PC-9 (cell line): ENCODE results near the gene EDA. TPM values are rescaled to one million over a fixed set of nuclear protein-coding genes. Genes with fewer than 3 reads are reported as not detected.
"Not testable (repeated sequence)": the region's sequence is repeated elsewhere in the genome, so short reads cannot be mapped to it uniquely, and the experiment has no call there.

ENCODE experiments used
- BruUV-seq: library from RNA; stranded (reverse); fragments of 400-500 nt; replicated peaks from 2 replicates; lab custom pipeline; 2021; lab: Mats Ljungman, UMichigan
- CTCF ChIA-PET: fragments of 300-600 bp; sonication (Branson Sonifier 250); formaldehyde crosslinking; loops from one replicate; lab custom pipeline; 2022; ENCODE audit warnings: antibody characterized with exemption; lab: Charles Lee
- POLR2A ChIA-PET: fragments of 300-600 bp; sonication (Branson Sonifier 250); formaldehyde crosslinking; loops from one replicate; lab custom pipeline; 2022; ENCODE audit warnings: antibody characterized with exemption; ENCODE audit not compliant: unreplicated experiment; lab: Charles Lee
- DNase-seq, 2 experiments: peaks; one replicate each; pipeline versions ENCODE4 v3.0.0 to v3.0.0-alpha.2; 2015 to 2022; ENCODE audit warnings: mixed read lengths in 1 of 2
- H2AFZ ChIP-seq: fragments of 200-600 bp; sonication (generic); 2 replicates; pipeline ENCODE4 v1.8.1; 2017; ENCODE audit warnings: antibody characterized with exemption
- H3F3A ChIP-seq: fragments of 200-600 bp; sonication (generic); 2 replicates; pipeline ENCODE4 v1.8.1; 2017; ENCODE audit warnings: antibody characterized with exemption, mild to moderate bottlenecking, low read depth; ENCODE audit not compliant: insufficient read depth
- H3K27ac ChIP-seq: fragments of 200-600 bp; sonication (generic); 2 replicates; pipeline ENCODE4 v1.6.1; 2016; ENCODE audit warnings: mixed run types
- H3K27me3 ChIP-seq: fragments of 200-600 bp; sonication (generic); 2 replicates; pipeline ENCODE4 v1.6.1; 2016; ENCODE audit warnings: low read depth, mixed run types; ENCODE audit not compliant: insufficient read depth
- H3K36me3 ChIP-seq: fragments of 200-600 bp; sonication (generic); 2 replicates; pipeline ENCODE4 v1.6.1; 2016; ENCODE audit warnings: low read depth, mixed run types
- H3K4me1 ChIP-seq: fragments of 200-600 bp; sonication (generic); replicated peaks from 2 replicates; pipeline ENCODE4 v1.6.1; 2016; ENCODE audit warnings: mixed run types; ENCODE audit not compliant: insufficient read depth
- H3K4me2 ChIP-seq: fragments of 200-600 bp; sonication (generic); 2 replicates; pipeline ENCODE4 v1.6.1; 2017; ENCODE audit warnings: mixed run types
- H3K4me3 ChIP-seq: fragments of 200-600 bp; sonication (generic); 2 replicates; pipeline ENCODE4 v1.6.1; 2016; ENCODE audit warnings: mixed run types
- H3K79me2 ChIP-seq: fragments of 200-600 bp; sonication (generic); 2 replicates; pipeline ENCODE4 v1.6.1; 2017; ENCODE audit warnings: low read depth, mixed run types
- H3K9me2 ChIP-seq: fragments of 200-600 bp; sonication (generic); 2 replicates; pipeline ENCODE4 v1.8.1; 2017; ENCODE audit warnings: mild to moderate bottlenecking; ENCODE audit not compliant: insufficient read depth
- H3K9me3 ChIP-seq: fragments of 200-600 bp; sonication (generic); 2 replicates; pipeline ENCODE4 v1.8.1; 2016; ENCODE audit warnings: low read depth; ENCODE audit not compliant: insufficient read depth
- H4K20me1 ChIP-seq: fragments of 200-600 bp; sonication (generic); 2 replicates; pipeline ENCODE4 v1.8.1; 2017; ENCODE audit not compliant: insufficient read depth
- CTCF ChIP-seq: fragments of 200-600 bp; sonication (generic); conservative IDR thresholded peaks from 2 replicates; pipeline ENCODE4 v1.6.1; 2017; ENCODE audit warnings: mixed run types, antibody characterized with exemption, mild to moderate bottlenecking, moderate library complexity
- EZH2 ChIP-seq: fragments of 200-600 bp; sonication (generic); IDR thresholded peaks from 2 replicates; pipeline ENCODE4 v1.8.0; 2017; ENCODE audit warnings: antibody characterized with exemption, low read depth
- intact Hi-C: fragments of 100-400 bp; cut with micrococcal nuclease; formaldehyde crosslinking; loops from one replicate; pipeline ENCODE4 v1.10.0; 2022; ENCODE audit not compliant: unreplicated experiment
- total RNA-seq: library from RNA; stranded (reverse); gene quantifications from 2 replicates; pipeline ENCODE4 v1.2.3, GENCODE V29; 2021

Gene EDA
- total RNA-seq, 1 experiment from 2014 or later, result not detected

DNA sequence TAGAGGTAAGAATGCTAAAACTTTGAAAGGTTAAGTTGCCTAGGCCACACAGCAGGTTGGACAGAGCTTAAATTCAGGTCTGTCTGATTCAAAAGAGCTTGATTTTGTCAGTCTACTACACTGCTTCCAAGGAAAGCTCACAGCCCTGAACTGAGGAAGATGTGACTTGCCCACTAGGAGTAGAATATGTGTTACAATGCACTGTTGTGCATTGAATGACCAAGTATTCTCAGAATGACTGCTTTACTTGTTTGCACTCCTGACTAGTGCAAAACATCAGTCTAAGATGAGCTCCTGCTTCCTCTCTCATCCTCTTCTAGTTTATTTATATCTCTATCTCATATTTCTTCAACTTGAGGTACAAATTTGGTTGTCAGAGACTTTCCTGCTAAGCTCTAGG lies 377.6 kb downstream of the EDA start:
- Histone ChIP-seq H3K9me2 (no peaks in the 10 kb centered on the region), H4K20me1 (no peaks in the 10 kb centered on the region), H2AFZ (no peak overlapping the region), H3K27me3 (no peaks in the 10 kb centered on the region), H3K4me3 (no peak overlapping the region), H3K79me2 (no peaks in the 10 kb centered on the region), H3K36me3 (no peaks in the 10 kb centered on the region), H3K9me3 (no peaks in the 10 kb centered on the region), H3K27ac (no peak overlapping the region), H3F3A (no peaks in the 10 kb centered on the region), H3K4me2 (no peak overlapping the region), H3K4me1 (no peaks in the 10 kb centered on the region)
- intact Hi-C loops, result no loop called here
- no peak for TF ChIP-seq CTCF
- TF ChIP-seq EZH2, result no peak
- POLR2A ChIA-PET, result no interaction called here
- CTCF ChIA-PET, result no interaction called here
- no peak for DNase-seq
- no TSS peak for BruUV-seq

DNA sequence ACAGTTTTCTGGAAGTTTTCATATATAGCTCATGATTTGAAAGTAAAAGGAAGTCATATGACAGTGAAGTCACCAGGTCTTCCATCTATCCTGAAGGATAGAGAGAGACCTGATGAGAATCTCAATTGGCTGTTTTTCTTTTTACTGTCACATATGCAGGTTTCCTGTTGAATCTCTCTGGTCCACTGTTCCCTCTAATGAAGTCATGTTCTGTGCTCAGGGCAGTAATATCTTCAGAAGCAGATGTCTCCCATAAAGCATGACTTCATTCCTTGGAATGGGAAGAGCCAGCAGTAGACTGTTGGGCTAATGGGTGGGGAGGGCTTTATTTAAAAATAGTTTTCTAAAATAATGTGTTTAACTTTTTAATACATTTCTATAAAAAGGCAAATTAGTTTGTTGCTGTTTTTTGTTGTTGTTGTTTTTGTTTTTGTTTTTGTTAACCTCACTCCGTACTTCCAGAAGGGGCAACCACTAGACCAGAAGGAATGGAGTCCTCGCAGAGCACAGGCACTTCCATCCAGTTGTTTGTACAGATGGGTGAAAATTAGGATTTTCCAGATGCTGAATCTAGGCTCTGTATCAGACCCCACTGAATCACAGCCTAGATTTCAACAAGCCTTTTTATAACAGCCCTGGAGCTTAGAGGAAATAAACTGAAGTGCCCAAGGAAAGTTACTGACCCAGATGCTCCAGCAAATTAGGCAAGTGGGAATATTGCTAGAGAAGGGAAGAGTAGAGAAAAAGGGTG lies 379.6 kb downstream of the EDA start:
- H2AFZ ChIP-seq, result no peak overlapping the region
- no peaks in the 10 kb centered on the region for H3K27me3 ChIP-seq
- TF ChIP-seq CTCF (no peak), EZH2 (no peak)
- no peaks in the 10 kb centered on the region for H3K4me1 ChIP-seq
- H3K9me2 ChIP-seq, result no peaks in the 10 kb centered on the region
- H3K79me2 ChIP-seq, result no peaks in the 10 kb centered on the region
- BruUV-seq, result no TSS peak
- no peak overlapping the region for H3K4me3 ChIP-seq
- H3K27ac ChIP-seq, result no peak overlapping the region
- H3K36me3 ChIP-seq, result no peaks in the 10 kb centered on the region
- no peaks in the 10 kb centered on the region for H3K9me3 ChIP-seq
- intact Hi-C loops, result no loop called here
- no peaks in the 10 kb centered on the region for H3F3A ChIP-seq
- no peaks in the 10 kb centered on the region for H4K20me1 ChIP-seq
- no peak for DNase-seq
- H3K4me2 ChIP-seq, result no peak overlapping the region
- ChIA-PET POLR2A (no interaction called here), CTCF (no interaction called here)

GRCh38 chrX:69996113-69996468 lies 380.2 kb downstream of the EDA start:
- no peaks in the 10 kb centered on the region for H3K36me3 ChIP-seq
- ChIA-PET POLR2A (no interaction called here), CTCF (no interaction called here)
- no TSS peak for BruUV-seq
- no peaks in the 10 kb centered on the region for H4K20me1 ChIP-seq
- no peak for TF ChIP-seq CTCF
- no peak for TF ChIP-seq EZH2
- no peaks in the 10 kb centered on the region for H3F3A ChIP-seq
- H3K4me1 ChIP-seq, result no peaks in the 10 kb centered on the region
- intact Hi-C loops, result no loop called here
- no peak overlapping the region for H3K4me2 ChIP-seq
- H3K79me2 ChIP-seq, result no peaks in the 10 kb centered on the region
- DNase-seq, result no peak
- H3K27ac ChIP-seq, result no peak overlapping the region
- no peak overlapping the region for H3K4me3 ChIP-seq
- H3K27me3 ChIP-seq, result no peaks in the 10 kb centered on the region
- H3K9me3 ChIP-seq, result no peaks in the 10 kb centered on the region
- H2AFZ ChIP-seq, result no peak overlapping the region
- no peaks in the 10 kb centered on the region for H3K9me2 ChIP-seq

GRCh38 chrX:69998299-69998698 lies 382.4 kb downstream of the EDA start:
- H3K36me3 ChIP-seq, intact Hi-C loops, H3K9me3 ChIP-seq, H3F3A ChIP-seq, H2AFZ ChIP-seq, H3K27ac ChIP-seq, DNase-seq, POLR2A ChIA-PET, H3K27me3 ChIP-seq, BruUV-seq, H4K20me1 ChIP-seq, H3K4me2 ChIP-seq, CTCF ChIA-PET, H3K9me2 ChIP-seq, H3K4me1 ChIP-seq, H3K4me3 ChIP-seq, H3K79me2 ChIP-seq: not testable (repeated sequence)
